ENCODE results near the gene COP1. TPM values are rescaled to one million over a fixed set of nuclear protein-coding genes. Genes with fewer than 3 reads are reported as not detected.

Gene COP1
- total and polyA plus RNA-seq, 2 of the 8 experiments (the other 6 are each of a cell fraction or from before 2014, with no cell fraction given) = 26.2 to 44.9 TPM

DNA sequence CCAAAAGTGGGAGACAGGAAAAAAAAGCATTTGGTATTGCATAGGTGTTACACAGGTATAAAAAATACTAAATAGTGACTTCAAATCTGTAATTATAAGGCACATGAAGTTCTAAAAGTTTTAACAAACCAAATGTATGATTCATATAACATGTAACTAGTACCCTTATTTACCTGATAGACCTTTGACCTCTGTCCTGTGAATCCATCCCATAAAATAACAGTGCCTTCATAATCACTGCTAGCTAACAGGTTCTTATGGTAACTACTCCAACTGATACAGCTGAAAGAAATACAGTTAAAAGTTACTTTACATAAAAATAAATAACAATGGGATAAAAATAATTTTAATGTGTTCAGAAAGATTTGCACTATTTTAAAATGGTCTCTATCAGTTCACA is 163.5 kb downstream of the COP1 start:
- no peak overlapping the region for H2BK12ac ChIP-seq (ENCODE audit: low read depth, low read length)
- H3K23me2 ChIP-seq (ENCODE audit: low read depth, low read length) = no peaks in the 10 kb centered on the region; the same call in 1 of the 2 replicates
- H3K18ac ChIP-seq (ENCODE audit: extremely low read depth, low read length) = no peak overlapping the region
- CTCF ChIA-PET (ENCODE audit: partially characterized antibody) = no interaction called here
- H4K8ac ChIP-seq (ENCODE audit: extremely low read depth, insufficient read depth, low read length) = no peak overlapping the region
- no peak overlapping the region for H2AK5ac ChIP-seq (ENCODE audit: low read depth, low read length)
- no peak overlapping the region for H2BK20ac ChIP-seq (ENCODE audit: low read length)
- no peak overlapping the region for H3K27ac ChIP-seq (ENCODE audit: low read depth, low read length)
- FAIRE-seq (no peak), DNase-seq (ENCODE audit: low read depth in 1 of 2, low spot score in 2 of 2) (no peak)
- TF ChIP-seq RXRA (IDR thresholded peaks at IDR 0.05; ENCODE audit: insufficient read depth, low read depth, low read length) (no peak), CTBP2 (IDR thresholded peaks at IDR 0.05; ENCODE audit: borderline replicate concordance, insufficient read depth, insufficient read length, low read length) (no peak), SAP30 (IDR thresholded peaks at IDR 0.05; ENCODE audit: insufficient read depth, insufficient replicate concordance, low read length) (no peak), NANOG (IDR thresholded peaks at IDR 0.05; ENCODE audit: insufficient read depth, low read depth, low read length, poor library complexity, severe bottlenecking) (no peak), RBBP5 (IDR thresholded peaks at IDR 0.05; ENCODE audit: borderline replicate concordance, low read depth, low read length) (no peak), TBP (IDR thresholded peaks at IDR 0.05; ENCODE audit: low read depth, low read length) (no peak), EGR1 (IDR thresholded peaks at IDR 0.05; ENCODE audit: borderline replicate concordance, low read depth, low read length) (no peak), NRF1 (IDR thresholded peaks at IDR 0.05; ENCODE audit: low read depth, low read length) (no peak), SP2 (IDR thresholded peaks at IDR 0.05; ENCODE audit: low read length) (no peak), PHF8 (conservative IDR thresholded peaks at IDR 0.05; ENCODE audit: low read depth, low read length) (no peak), SP1 (IDR thresholded peaks at IDR 0.05; ENCODE audit: low read depth, low read length) (no peak), HDAC6 (IDR thresholded peaks at IDR 0.05; ENCODE audit: low read depth, low read length) (no peak), GABPA (IDR thresholded peaks at IDR 0.05; ENCODE audit: borderline replicate concordance, insufficient read depth, low read length) (no peak), BACH1 (IDR thresholded peaks at IDR 0.05; ENCODE audit: low read length) (no peak)
- TF ChIP-seq, protein P1, sequence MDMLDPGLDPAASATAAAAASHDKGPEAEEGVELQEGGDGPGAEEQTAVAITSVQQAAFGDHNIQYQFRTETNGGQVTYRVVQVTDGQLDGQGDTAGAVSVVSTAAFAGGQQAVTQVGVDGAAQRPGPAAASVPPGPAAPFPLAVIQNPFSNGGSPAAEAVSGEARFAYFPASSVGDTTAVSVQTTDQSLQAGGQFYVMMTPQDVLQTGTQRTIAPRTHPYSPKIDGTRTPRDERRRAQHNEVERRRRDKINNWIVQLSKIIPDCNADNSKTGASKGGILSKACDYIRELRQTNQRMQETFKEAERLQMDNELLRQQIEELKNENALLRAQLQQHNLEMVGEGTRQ (IDR thresholded peaks at IDR 0.05; ENCODE audit: low read length) = no peak
- POLR2A ChIA-PET (ENCODE audit: partially characterized antibody) = no interaction called here
- no peaks in the 10 kb centered on the region for H3K4me1 ChIP-seq (replicated peaks in 1 of 4; ENCODE audit: control insufficient read depth in 3 of 4, insufficient read depth in 4 of 4, low read length in 3 of 4)
- peaks cover 0 to 2% (median 0%) of the 10 kb centered on the region in 4 experiments; a peak in 1 of 8 replicates for H3K36me3 ChIP-seq (ENCODE audit: control insufficient read depth in 2 of 4, insufficient read depth in 4 of 4, low read length in 3 of 4)
- no peak overlapping the region for H3K4me2 ChIP-seq (ENCODE audit: insufficient read depth in 1 of 2, low read depth in 2 of 2, low read length in 2 of 2)
- H3K23ac ChIP-seq (ENCODE audit: insufficient read length) = no peak overlapping the region
- no peak overlapping the region for H2BK5ac ChIP-seq (ENCODE audit: low read depth, low read length)
- no peaks in the 10 kb centered on the region for H3K79me2 ChIP-seq (ENCODE audit: control insufficient read depth in 1 of 2, insufficient read depth in 2 of 2, low read length in 2 of 2)
- H2BK15ac ChIP-seq (ENCODE audit: low read length) = no peak overlapping the region
- no peak overlapping the region for H2BK120ac ChIP-seq (replicated peaks; ENCODE audit: low read depth, low read length)
- H3K14ac ChIP-seq (ENCODE audit: insufficient read length) = no peak overlapping the region
- no peaks in the 10 kb centered on the region for H3K9me3 ChIP-seq (ENCODE audit: insufficient read depth in 2 of 2, low read depth in 1 of 2, low read length in 1 of 2)
- no peak overlapping the region for H3K56ac ChIP-seq (replicated peaks; ENCODE audit: insufficient read length, low read depth, low read length)
- H3K9ac ChIP-seq (replicated peaks in 1 of 4; ENCODE audit: extremely low read depth in 1 of 4, low read depth in 3 of 4, low read length in 3 of 4) = no peak overlapping the region
- no peaks in the 10 kb centered on the region for H3K79me1 ChIP-seq (ENCODE audit: low read depth, low read length)
- no peak overlapping the region for H2AFZ ChIP-seq (ENCODE audit: low read length)
- no peak overlapping the region for H3K4ac ChIP-seq (replicated peaks; ENCODE audit: insufficient read length, low read depth, low read length)
- peaks cover 0 to 1% of the 10 kb centered on the region in 2 experiments for H4K20me1 ChIP-seq (replicated peaks in 1 of 2; ENCODE audit: control insufficient read depth in 1 of 2, insufficient read depth in 2 of 2, low read length in 2 of 2)
- no peak overlapping the region for H3K4me3 ChIP-seq (ENCODE audit: extremely low read depth in 1 of 4, insufficient read depth in 2 of 4, low read depth in 3 of 4, low read length in 4 of 4)
- H3K27me3 ChIP-seq (replicated peaks in 1 of 4; ENCODE audit: control insufficient read depth in 3 of 4, extremely low read depth in 1 of 4, insufficient read depth in 3 of 4, low read length in 3 of 4) = no peaks in the 10 kb centered on the region
- no peak overlapping the region for H4K91ac ChIP-seq (replicated peaks; ENCODE audit: insufficient read length, low read length)
- no peak overlapping the region for H4K5ac ChIP-seq (ENCODE audit: insufficient read length, low read depth, low read length)
